ENCODE measurements around the gene MIOS.

MIOS gene

GRCh38 chr7:7582596-7582995 lies 15.9 kb downstream of the MIOS start:
- no peak for DNase-seq
- Histone ChIP-seq H2AFZ (ENCODE audit: low read length) (no peak overlapping the region), H4K20me1 (ENCODE audit: insufficient read depth, low read length) (no peaks in the 10 kb centered on the region), H3K4me2 (ENCODE audit: low read depth, low read length) (no peak overlapping the region), H3K9ac (ENCODE audit: low read length) (no peak overlapping the region), H3K36me3 (replicated peaks; ENCODE audit: insufficient read depth, low read length) (no peaks in the 10 kb centered on the region), H3F3A (ENCODE audit: insufficient read depth, low read length) (no peaks in the 10 kb centered on the region), H3K79me2 (ENCODE audit: low read length) (no peaks in the 10 kb centered on the region), H3K27me3 (replicated peaks; ENCODE audit: insufficient read depth, low read length) (no peaks in the 10 kb centered on the region), H3K9me2 (replicated peaks; ENCODE audit: insufficient read depth, low read length) (no peaks in the 10 kb centered on the region), H3K4me1 (ENCODE audit: low read length) (peaks cover 3% of the 10 kb centered on the region), H3K27ac (ENCODE audit: low read length) (no peak overlapping the region), H3K9me3 (replicated peaks; ENCODE audit: insufficient read depth, low read length) (no peaks in the 10 kb centered on the region), H3K4me3 (ENCODE audit: low read length) (no peak overlapping the region)
- no peak for TF ChIP-seq CTCF (IDR thresholded peaks at IDR 0.05; ENCODE audit: low read length)
- TF ChIP-seq EZH2phosphoT487 (IDR thresholded peaks at IDR 0.05; ENCODE audit: low read length), result no peak
- no peak for TF ChIP-seq EZH2 (optimal IDR thresholded peaks at IDR 0.05; ENCODE audit: low read depth, low read length)

GRCh38 chr7:7583731-7584130 lies 17.0 kb downstream of the MIOS start:
- Histone ChIP-seq H3K27ac (ENCODE audit: low read length) (no peak overlapping the region), H3K36me3 (replicated peaks; ENCODE audit: insufficient read depth, low read length) (no peaks in the 10 kb centered on the region; the same call in 1 of the 2 replicates), H4K20me1 (ENCODE audit: insufficient read depth, low read length) (no peaks in the 10 kb centered on the region; the same call in 1 of the 2 replicates), H3K9me2 (replicated peaks; ENCODE audit: insufficient read depth, low read length) (no peaks in the 10 kb centered on the region), H3K9me3 (replicated peaks; ENCODE audit: insufficient read depth, low read length) (no peaks in the 10 kb centered on the region), H3F3A (ENCODE audit: insufficient read depth, low read length) (no peaks in the 10 kb centered on the region), H3K4me2 (ENCODE audit: low read depth, low read length) (no peak overlapping the region), H2AFZ (ENCODE audit: low read length) (no peak overlapping the region), H3K9ac (ENCODE audit: low read length) (no peak overlapping the region), H3K4me3 (ENCODE audit: low read length) (no peak overlapping the region), H3K27me3 (replicated peaks; ENCODE audit: insufficient read depth, low read length) (no peaks in the 10 kb centered on the region), H3K79me2 (ENCODE audit: low read length) (no peaks in the 10 kb centered on the region), H3K4me1 (ENCODE audit: low read length) (no peaks in the 10 kb centered on the region)
- no peak for DNase-seq
- TF ChIP-seq EZH2 (optimal IDR thresholded peaks at IDR 0.05; ENCODE audit: low read depth, low read length) (no peak), EZH2phosphoT487 (IDR thresholded peaks at IDR 0.05; ENCODE audit: low read length) (no peak), CTCF (IDR thresholded peaks at IDR 0.05; ENCODE audit: low read length) (no peak)

- no peak overlapping the region for H3K4me3 ChIP-seq (ENCODE audit: low read length)
- no peaks in the 10 kb centered on the region for H3K4me1 ChIP-seq (ENCODE audit: low read length)
- H3K36me3 ChIP-seq (replicated peaks; ENCODE audit: insufficient read depth, low read length), result no peaks in the 10 kb centered on the region; the same call in 1 of the 2 replicates
- no peaks in the 10 kb centered on the region for H3K27me3 ChIP-seq (replicated peaks; ENCODE audit: insufficient read depth, low read length)
- H3K27ac ChIP-seq (ENCODE audit: low read length), result no peak overlapping the region
- H2AFZ ChIP-seq (ENCODE audit: low read length), result no peak overlapping the region
- no peaks in the 10 kb centered on the region; the same call in 1 of the 2 replicates for H4K20me1 ChIP-seq (ENCODE audit: insufficient read depth, low read length)
- H3F3A ChIP-seq (ENCODE audit: insufficient read depth, low read length), result no peaks in the 10 kb centered on the region
- no peak for DNase-seq
- H3K9me3 ChIP-seq (replicated peaks; ENCODE audit: insufficient read depth, low read length), result no peaks in the 10 kb centered on the region
- H3K9ac ChIP-seq (ENCODE audit: low read length), result no peak overlapping the region
- H3K9me2 ChIP-seq (replicated peaks; ENCODE audit: insufficient read depth, low read length), result no peaks in the 10 kb centered on the region
- H3K4me2 ChIP-seq (ENCODE audit: low read depth, low read length), result no peak overlapping the region
- TF ChIP-seq EZH2phosphoT487 (IDR thresholded peaks at IDR 0.05; ENCODE audit: low read length) (no peak), EZH2 (optimal IDR thresholded peaks at IDR 0.05; ENCODE audit: low read depth, low read length) (no peak), CTCF (IDR thresholded peaks at IDR 0.05; ENCODE audit: low read length) (no peak)
- no peaks in the 10 kb centered on the region for H3K79me2 ChIP-seq (ENCODE audit: low read length)
Observed at GRCh38 chr7:7584653-7585052, 18.0 kb downstream of the MIOS start.

Data from MM.1S (cell line).